ENCODE measurements around the gene COX6A2. TPM values are rescaled to one million over a fixed set of nuclear protein-coding genes. Genes with fewer than 3 reads are reported as not detected.

The COX6A2 gene
- total RNA-seq, 2 experiments from 2014 or later, result not detected

DNA sequence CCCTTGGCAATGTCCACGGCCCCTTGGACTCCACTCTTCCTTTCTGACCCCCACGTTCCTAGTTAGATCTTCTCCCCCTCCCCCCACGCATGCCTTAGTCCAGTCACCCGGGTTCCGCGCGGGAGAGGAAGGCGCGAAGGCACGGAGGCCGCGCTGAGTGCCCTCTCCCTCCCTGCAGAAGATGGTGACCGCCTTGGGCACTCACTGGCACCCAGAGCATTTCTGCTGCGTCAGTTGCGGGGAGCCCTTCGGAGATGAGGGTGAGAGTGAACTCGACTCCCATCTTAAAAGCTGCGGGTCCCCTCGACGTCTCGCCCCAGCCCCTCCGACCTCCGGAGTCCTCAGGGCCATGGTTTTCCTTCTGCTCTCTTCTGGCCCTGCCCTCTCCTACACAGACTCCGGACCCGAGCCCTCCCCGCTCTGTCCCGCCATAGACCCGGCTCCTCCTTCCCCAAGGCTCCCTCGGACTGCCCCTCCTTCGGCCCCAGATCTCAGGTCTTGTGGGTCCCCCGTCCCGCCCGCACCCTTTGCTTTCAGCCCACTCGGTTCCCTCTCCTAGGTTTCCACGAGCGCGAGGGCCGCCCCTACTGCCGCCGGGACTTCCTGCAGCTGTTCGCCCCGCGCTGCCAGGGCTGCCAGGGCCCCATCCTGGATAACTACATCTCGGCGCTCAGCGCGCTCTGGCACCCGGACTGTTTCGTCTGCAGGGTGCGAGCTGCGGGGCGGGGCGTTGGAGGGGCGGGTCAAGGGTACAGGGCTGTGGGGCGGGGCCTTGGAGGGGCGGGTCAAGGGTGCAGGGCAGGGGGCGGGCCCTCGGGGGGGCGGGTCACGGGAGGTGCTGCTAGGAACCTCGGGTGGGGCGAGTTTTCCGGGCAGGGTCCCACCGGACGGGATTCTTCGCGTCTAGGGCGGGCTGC, 48.4 kb upstream of the COX6A2 start:
- Histone ChIP-seq H2AFZ (ENCODE audit: low read length) (no peak overlapping the region), H3K4me1 (ENCODE audit: insufficient read depth, low read length, poor library complexity, severe bottlenecking) (no peaks in the 10 kb centered on the region), H3K27ac (ENCODE audit: low read depth, low read length, poor library complexity, severe bottlenecking) (no peak overlapping the region), H3K79me2 (ENCODE audit: insufficient read depth, low read depth, low read length) (no peaks in the 10 kb centered on the region), H4K20me1 (ENCODE audit: insufficient read depth, low read length) (no peaks in the 10 kb centered on the region), H3K4me2 (ENCODE audit: low read length) (peak overlapping the region; percentile 12; the same call in 1 of the 2 replicates), H3K36me3 (ENCODE audit: insufficient read depth, low read length) (no peaks in the 10 kb centered on the region), H3K4me3 (ENCODE audit: low read depth, low read length, poor library complexity, severe bottlenecking) (no peak overlapping the region), H3K9me3 (ENCODE audit: low read length) (no peaks in the 10 kb centered on the region), H3K9me2 (ENCODE audit: insufficient read depth, low read length) (no peaks in the 10 kb centered on the region)
- DNase-seq (ENCODE audit: low spot score), result no peak
- intact Hi-C loops (cut with micrococcal nuclease; ENCODE audit: unreplicated experiment), result no loop called here
- ChIA-PET CTCF (ENCODE audit: unreplicated experiment) (no interaction called here), POLR2A (no interaction called here)
- TF ChIP-seq, protein P1, sequence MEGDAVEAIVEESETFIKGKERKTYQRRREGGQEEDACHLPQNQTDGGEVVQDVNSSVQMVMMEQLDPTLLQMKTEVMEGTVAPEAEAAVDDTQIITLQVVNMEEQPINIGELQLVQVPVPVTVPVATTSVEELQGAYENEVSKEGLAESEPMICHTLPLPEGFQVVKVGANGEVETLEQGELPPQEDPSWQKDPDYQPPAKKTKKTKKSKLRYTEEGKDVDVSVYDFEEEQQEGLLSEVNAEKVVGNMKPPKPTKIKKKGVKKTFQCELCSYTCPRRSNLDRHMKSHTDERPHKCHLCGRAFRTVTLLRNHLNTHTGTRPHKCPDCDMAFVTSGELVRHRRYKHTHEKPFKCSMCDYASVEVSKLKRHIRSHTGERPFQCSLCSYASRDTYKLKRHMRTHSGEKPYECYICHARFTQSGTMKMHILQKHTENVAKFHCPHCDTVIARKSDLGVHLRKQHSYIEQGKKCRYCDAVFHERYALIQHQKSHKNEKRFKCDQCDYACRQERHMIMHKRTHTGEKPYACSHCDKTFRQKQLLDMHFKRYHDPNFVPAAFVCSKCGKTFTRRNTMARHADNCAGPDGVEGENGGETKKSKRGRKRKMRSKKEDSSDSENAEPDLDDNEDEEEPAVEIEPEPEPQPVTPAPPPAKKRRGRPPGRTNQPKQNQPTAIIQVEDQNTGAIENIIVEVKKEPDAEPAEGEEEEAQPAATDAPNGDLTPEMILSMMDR (conservative IDR thresholded peaks at IDR 0.05; ENCODE audit: low read length), result no peak
- no peak for TF ChIP-seq EZH2phosphoT487 (IDR thresholded peaks at IDR 0.05; ENCODE audit: borderline replicate concordance, low read depth, low read length)
- BruUV-seq (replicated peaks), result no TSS peak

- Histone ChIP-seq H3K4me1 (ENCODE audit: insufficient read depth, low read length, poor library complexity, severe bottlenecking) (no peaks in the 10 kb centered on the region), H3K79me2 (ENCODE audit: insufficient read depth, low read depth, low read length) (no peaks in the 10 kb centered on the region), H3K9me2 (ENCODE audit: insufficient read depth, low read length) (no peaks in the 10 kb centered on the region), H2AFZ (ENCODE audit: low read length) (no peak overlapping the region), H3K4me3 (ENCODE audit: low read depth, low read length, poor library complexity, severe bottlenecking) (no peak overlapping the region), H3K4me2 (ENCODE audit: low read length) (no peak overlapping the region), H3K36me3 (ENCODE audit: insufficient read depth, low read length) (no peaks in the 10 kb centered on the region), H4K20me1 (ENCODE audit: insufficient read depth, low read length) (no peaks in the 10 kb centered on the region), H3K27ac (ENCODE audit: low read depth, low read length, poor library complexity, severe bottlenecking) (no peak overlapping the region), H3K9me3 (ENCODE audit: low read length) (no peaks in the 10 kb centered on the region)
- intact Hi-C loops (cut with micrococcal nuclease; ENCODE audit: unreplicated experiment), result no loop called here
- ChIA-PET CTCF (ENCODE audit: unreplicated experiment) (no interaction called here), POLR2A (no interaction called here)
- no TSS peak for BruUV-seq (replicated peaks)
- no peak for TF ChIP-seq EZH2phosphoT487 (IDR thresholded peaks at IDR 0.05; ENCODE audit: borderline replicate concordance, low read depth, low read length)
- TF ChIP-seq, protein P1 (conservative IDR thresholded peaks at IDR 0.05; ENCODE audit: low read length), result no peak
- no peak for DNase-seq (ENCODE audit: low spot score)
These were observed 47.8 kb upstream of the COX6A2 start for GRCh38 chr16:31475946-31476302.
